Erythroblast (primary cell): ENCODE data around the gene OS9.
"Not testable (repeated sequence)": the region's sequence is repeated elsewhere in the genome, so short reads cannot be mapped to it uniquely, and the experiment has no call there.

Experiments used
- GATA1 ChIP-seq: IDR thresholded peaks from 2 replicates; pipeline ENCODE4 v1.6.1; 2011; ENCODE audit warnings: low read depth, mild to moderate bottlenecking, control low read depth, low read length, moderate library complexity
- POLR2A ChIP-seq: IDR thresholded peaks from 2 replicates; pipeline ENCODE4 v1.6.1; 2011; ENCODE audit warnings: mild to moderate bottlenecking, low read length

DNA sequence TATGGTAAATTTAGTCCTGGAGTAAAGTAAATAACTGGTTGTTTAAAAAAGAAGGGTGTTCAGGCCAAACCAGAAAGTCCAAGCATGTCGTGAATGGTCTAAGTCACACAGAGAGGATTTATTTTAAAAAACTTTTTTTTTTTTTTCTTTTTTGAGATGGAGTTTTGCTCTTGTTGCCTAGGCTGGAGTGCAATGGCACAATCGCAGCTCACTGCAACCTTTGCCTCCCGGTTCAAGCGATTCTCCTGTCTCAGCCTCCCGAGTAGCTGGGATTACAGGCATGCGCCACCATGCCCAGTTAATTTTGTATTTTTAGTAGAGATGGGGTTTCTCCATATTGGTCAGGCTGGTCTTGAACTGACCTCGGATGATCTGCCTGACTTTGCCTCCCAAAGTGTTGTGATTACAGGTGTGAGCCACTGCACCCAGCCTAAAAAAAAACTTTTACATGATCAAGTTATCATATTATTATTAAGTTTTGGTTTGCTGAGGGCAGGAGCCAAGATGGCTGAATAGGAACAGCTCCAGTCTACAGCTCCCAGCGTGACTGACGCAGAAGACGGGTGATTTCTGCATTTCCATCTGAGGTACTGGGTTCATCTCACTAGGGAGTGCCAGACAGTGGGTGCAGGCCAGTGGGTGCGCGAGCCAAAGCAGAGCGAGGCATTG is 47.8 kb upstream of the OS9 start:
- not testable (repeated sequence) for TF ChIP-seq POLR2A, GATA1
